DMS153 treated with DMSO at 0.1 percent for 48 hours (cell line): Measurements from ENCODE around the gene TMEM181.
"Not testable (repeated sequence)": the region's sequence is repeated elsewhere in the genome, so short reads cannot be mapped to it uniquely, and the experiment has no call there.

Source experiments
- DNase-seq: peaks from one replicate; lab custom pipeline; 2025; ENCODE audit not compliant: unreplicated experiment; lab: John Stamatoyannopoulos, UW

Gene TMEM181, protein sequence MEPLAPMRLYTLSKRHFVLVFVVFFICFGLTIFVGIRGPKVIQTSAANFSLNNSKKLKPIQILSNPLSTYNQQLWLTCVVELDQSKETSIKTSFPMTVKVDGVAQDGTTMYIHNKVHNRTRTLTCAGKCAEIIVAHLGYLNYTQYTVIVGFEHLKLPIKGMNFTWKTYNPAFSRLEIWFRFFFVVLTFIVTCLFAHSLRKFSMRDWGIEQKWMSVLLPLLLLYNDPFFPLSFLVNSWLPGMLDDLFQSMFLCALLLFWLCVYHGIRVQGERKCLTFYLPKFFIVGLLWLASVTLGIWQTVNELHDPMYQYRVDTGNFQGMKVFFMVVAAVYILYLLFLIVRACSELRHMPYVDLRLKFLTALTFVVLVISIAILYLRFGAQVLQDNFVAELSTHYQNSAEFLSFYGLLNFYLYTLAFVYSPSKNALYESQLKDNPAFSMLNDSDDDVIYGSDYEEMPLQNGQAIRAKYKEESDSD

DNA sequence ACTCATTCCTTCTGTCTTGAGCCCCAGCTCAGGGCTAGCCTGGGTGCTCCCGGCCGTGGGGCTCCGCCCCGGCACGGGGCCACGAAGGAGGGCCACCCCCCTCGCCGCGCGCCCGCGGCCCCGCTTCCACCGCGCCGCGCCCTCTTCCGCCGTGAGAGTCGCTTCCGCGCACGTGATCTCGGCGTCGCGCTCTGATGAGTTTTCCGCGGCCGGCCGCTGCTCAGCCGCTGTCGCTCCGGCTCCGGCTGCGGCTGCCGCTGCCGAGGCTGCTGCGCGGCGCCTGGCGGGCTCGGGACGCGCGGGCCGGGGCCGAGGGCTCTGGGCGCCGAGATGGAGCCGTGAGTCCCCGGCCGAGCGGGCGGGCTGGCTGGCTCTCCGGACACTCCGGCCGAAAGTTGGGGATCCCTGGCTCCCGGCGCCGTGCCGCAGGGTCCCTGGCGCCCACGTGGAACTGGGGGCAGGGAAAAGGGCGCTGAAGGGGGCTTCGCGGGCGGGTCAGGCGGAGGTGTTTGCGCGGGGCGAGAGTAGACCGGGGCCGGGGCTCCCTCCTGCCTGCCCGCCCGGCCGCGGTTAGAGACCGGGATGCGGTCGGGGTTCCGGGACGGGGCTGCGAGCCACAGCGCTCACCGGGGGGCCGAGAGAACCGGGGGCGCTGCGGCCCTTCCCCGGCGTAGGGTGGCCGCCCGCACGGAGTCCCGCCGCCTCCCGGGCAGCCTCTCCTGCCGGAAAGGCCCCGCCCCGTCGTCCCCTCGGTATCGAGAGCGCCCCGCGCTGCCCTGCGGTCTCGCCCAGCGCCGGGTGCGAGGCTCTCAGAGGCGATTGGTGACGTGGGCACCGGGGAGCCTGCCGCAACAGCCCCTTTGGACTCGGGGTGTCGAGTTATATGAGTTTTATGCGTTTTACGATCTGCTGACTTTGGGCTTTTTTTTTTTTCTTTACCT lies at the start of gene TMEM181:
TMEM181 (plus strand) TSS at position 197 of the 941 bp plus-strand sequence; CDS start at position 331, 134 bp downstream.
- DNase-seq: peak; percentile 70

DNA sequence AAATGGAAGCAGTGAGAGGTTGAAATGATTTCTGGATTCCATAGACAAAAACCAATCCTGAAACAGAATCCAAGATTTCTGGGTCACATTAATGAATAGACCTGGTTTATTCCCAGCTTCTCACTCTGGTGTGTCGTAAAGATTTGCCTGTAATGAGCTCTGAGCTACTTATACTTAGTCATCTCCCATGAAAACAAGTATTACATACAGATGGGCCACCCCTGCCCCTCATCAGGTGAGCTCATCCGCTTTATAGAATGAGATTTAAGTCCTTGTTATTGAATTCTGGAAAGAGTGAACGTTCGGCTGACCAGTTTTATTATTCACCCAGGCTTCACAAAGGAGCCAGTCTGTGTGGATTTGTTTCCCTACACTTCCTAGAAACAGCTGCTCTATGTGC lies 47.1 kb upstream of the TMEM181 start:
- DNase-seq: no peak

DNA sequence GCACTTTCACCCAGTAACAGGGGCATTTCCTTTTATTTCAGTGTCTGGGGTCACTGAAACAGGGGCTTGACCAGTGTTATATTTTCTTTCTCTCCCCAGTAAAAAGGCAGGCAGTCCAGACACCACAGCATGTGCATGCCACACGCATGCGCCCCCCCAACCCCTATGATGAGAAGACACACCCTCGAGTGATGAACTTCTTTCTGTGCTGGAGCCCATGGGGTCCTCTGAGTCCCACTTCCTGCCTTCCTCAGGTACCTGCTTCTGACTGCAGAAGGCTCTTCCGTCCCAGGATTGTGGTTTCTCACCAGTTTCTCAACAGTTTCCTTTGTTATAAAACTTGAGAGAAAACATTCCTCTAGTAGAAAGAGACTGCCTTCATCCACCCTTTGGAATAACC lies 45.7 kb upstream of the TMEM181 start:
- no peak for DNase-seq

DNA sequence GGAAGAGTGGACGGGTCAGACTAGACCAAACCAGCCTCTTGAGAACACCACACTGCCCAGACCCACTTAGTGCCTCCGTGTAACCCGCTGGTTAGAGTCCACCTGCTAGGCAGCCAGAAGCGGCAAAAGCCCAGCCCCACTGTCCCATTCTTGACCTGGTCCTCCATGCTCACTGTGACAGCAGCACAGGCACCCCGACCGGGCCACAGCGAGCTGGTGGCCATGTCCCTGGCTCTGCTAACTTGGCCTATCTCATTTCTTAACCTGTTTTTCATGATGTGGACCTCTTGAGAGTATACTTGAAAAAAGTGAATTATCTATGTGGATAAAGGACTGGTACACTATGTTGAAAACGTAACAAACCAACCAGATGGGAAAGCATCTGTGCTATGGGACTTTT lies 44.9 kb upstream of the TMEM181 start:
- no peak for DNase-seq

DNA sequence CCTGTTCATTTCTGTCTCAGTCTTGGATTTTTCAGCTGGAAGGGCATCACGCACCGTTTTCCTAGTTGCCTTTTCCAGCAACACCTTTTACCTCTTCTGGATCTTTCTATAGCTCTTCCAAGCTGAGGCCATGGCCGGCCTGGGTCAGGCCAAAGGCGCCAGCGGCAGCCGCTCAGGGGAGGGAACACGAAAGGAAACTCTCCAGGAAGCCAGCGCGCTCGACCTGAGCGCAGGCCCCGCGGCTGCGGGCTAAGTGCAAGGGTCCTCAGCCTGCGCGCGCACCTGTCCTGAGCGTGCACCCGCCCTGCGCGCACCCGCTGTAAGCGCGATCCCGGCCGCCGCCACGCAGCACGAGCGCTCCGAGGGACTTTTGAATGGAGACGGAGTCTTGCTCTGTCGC lies 43.8 kb upstream of the TMEM181 start:
- no peak for DNase-seq

DNA sequence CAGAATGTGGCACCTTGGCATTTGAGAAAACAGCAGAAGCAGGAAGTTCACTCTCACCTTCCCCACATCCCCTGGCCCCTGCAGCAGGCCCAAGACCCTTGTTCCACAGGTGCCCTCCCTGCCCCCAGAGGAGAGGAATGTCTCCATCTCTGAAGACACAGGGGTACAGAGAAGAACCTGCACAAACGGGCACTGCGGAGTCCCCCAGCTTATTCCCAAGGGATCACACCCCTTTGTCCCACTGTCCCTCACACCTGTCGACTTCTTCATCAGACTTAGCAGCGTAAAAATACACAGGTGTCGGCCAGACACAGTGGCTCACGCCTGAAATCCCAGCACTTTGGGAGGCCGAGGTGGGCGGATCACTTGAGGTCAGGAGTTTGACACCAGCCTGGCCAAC lies 42.9 kb upstream of the TMEM181 start:
- no peak for DNase-seq

DNA sequence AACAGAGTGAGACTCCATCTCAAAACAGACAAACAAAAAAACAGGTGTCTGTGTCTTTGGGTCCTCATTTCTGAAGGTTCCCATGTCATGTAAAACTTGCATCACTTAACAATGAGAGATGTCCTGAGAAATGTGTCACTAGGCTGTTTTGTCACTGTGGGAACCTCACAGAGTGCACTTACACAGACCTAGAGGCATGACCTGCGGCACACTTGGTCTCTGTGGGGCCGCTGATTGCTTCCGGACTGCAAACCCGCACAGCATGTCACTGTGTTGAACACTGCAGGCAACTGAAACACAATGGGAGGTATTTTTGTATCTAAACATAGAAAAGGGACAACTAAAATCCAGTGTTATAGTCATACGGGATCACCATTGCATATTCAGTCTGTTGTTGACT lies 42.3 kb upstream of the TMEM181 start:
- DNase-seq: peak; percentile 47

DNA sequence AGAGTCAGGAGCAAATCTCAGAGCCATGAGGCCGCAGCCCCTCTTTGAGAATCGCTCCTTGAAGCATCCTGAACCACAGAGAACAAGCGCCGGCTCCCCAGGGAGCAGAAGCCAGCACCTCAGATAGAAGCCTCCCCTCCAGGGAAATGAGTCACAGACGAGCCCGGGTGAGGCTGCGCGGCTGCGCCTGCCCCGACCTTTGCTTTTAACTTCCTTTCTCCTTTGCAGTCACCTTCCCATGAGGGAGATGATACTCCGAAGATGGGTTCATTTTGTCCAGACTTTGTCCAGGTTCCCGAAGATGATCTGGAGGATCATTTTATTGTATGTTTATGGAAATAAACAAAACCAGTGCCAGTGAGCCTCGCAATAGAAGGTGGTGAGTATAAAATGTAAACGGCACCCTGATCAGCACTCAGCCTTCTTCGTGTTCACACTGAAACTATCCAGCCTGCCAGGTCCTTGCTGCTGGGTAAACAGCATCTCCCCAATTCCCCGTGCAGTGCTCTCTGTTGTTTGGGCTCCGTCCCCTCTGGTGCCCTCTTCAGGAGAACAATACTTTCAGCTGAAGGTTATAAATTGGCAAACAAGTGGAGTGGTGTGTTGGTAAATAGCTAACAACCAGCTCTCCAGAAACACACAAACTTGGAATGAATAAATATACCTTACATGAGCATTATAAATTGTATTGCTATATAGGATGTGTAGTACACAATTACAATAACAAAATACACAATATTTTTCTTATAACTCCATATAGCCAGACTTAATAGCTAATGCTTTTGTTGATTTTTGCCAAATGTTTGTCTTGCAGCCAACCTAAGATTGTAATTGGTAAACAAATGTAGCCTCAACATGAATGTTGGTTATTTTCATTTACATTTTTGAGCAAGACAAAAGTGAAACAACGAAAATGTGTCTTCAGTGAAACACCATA lies 41.4 kb upstream of the TMEM181 start:
- peak; percentile 84 for DNase-seq

DNA sequence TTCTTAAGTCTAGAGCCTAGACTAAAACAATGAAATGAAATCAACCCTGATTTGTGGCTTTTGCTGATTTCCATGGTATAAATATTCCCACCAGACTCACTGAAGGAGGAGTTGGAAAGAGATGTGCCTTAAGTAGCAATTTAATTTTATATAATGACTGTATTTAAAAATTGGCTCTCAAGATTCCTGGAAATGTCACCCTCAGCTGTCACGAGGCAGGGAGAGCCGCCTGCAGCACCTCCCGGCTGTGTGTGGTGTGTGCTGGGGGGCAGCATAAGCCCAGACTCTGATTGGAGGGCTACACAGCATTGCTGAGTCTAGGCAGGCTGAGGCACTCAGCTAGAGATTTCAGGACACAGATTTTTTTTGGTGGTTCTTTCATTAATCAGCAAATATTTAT lies 40.6 kb upstream of the TMEM181 start:
- DNase-seq: no peak

DNA sequence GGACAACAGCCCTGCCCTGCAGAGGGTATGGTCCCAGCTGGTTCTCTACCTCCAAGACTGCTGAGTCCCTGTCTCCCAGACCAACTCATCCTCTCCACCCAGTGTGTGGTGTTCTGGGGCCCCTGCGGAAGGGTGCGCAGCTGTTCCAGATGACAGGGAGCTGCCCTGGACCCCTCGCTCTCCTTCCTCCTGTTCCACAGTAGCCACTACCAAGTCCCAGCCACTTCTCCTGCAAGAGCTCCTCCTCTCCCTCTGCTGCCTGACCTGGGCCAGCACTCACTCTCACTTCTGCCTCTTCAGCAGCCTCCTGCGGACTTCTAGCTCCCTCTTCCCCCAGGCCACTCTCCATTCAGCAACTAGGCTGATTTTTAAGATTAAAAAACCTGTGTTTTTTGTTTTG lies 40.1 kb upstream of the TMEM181 start:
- DNase-seq: no peak

DNA sequence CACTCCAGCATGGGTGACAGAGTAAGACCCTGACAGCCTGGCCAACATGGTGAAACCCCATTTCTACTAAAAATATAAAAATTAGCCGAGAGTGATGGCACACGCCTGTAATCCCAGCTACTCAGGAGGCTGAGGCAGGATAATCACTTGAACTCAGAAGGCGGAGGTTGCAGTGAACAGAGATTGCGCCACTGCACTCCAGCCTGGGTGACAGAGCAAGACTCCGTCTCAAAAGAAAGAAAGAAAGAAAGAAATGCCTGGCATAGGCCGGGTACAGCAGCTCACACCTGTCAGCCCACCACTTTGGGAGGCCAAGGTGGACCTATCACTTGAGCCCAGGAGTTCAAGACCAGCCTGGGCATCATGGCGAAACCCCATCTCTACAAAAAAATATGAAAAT lies 38.9 kb upstream of the TMEM181 start:
- not testable (repeated sequence) for DNase-seq

DNA sequence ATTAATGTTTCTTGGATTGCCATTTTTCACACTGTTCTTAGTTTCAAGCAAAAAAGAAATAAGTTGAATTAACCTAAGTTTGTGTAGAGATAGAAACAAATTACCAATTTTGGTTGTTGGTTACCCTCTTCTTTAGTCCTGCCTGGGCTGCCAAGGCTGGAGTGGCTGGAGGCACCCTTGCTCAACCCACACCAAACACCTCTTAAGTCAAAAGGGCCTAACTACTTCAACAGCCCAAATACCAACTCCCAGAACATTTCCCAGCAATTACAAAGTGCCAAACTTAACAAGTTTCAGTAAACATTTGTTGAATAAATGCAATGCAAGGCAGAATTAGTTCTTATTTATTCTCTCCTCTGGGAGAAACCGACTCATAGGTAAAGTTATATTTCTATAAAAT lies 38.1 kb upstream of the TMEM181 start:
- DNase-seq: no peak

DNA sequence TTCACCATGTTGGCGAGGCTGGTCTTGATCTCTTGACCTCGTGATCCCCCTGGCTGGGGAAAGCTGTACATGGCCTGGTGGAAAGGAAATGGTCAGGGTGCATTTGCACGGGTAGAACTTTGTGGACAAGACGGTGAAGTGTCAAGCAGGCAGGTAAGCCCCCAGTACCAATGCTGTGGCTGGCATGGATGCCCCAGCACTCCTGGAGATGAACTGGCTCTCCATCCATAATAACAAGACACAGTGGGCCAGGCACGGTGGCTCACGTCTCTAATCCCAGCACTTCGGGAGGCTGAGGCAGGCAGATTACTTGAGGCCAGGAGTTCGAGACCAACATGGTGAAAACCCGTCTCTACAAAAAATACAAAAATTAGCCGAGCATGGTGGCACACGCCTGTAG lies 37.3 kb upstream of the TMEM181 start:
- no peak for DNase-seq

DNA sequence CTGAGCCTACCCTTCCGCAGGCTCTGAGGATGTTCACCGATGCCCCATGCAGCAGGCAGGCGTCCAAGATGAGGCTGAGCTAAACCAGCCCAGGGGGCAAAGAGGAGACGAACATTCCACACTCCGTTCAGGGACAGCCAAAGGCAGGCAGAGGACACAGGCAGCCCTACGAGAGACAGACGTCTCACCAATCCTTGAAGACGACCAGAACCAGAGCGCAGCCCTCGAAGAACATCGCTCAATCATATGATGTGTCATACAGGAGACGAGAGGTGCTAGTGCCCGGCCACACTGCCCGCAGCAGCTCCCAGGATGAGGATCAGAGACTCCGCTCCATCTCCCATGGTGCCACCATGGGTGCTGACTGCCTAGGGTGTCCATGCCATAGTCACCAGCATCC lies 35.6 kb upstream of the TMEM181 start:
- no peak for DNase-seq

DNA sequence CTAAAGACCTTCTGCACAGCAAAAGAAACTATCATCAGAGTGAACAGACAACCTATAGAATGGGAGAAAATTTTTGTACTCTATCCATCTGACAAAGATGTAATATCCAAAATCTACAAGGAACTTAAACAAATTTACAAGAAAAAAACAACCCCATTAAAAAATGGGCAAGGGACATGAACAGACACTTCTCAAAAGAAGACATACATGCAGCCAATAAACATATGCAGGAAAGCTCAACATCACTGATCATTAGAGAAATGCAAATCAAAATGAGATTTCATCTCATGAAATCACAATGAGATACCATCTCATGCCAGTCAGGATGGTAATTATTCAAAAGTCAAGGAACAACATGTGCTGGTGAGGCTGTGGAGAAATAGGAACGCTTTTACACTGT lies 32.0 kb upstream of the TMEM181 start:
- DNase-seq: not testable (repeated sequence)

DNA sequence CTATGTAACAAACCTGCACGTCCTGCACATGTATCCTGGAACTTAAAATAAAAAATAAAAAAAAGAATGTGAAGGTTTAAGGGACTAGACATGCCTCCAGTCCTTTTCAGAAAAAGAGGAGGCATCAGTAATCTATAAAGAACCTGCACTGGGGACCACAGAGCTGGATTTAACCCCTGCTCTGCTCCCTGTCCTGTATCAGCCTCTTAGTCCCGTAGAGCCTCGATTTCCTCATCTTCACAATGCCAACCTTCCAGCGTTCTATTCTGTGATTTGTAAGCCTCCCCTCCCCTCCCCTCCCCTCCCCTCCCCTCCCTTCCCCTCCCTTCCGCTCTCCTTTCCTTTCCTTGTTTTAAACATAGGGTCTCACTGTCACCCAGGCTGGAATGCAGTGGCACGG lies 31.1 kb upstream of the TMEM181 start:
- DNase-seq: no peak

DNA sequence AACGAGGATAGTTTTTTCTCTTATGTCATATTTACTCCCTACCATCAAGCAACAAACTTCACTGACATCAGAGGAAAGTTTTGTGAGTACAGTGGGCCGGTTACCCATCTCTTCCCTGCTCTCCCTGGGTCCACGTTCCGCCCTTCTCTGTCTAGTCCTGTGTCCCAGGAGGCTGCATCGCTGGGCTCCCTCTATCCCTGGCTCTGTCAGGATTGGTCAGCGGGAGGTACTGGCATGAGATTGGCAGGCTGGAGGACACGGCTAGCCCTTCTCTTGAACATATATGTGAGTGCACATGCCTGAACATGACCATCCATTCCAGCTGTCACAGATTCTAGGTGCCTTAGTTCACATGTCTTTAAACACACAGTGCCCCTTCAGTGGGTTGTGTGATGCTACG lies 30.3 kb upstream of the TMEM181 start:
- DNase-seq: no peak

DNA sequence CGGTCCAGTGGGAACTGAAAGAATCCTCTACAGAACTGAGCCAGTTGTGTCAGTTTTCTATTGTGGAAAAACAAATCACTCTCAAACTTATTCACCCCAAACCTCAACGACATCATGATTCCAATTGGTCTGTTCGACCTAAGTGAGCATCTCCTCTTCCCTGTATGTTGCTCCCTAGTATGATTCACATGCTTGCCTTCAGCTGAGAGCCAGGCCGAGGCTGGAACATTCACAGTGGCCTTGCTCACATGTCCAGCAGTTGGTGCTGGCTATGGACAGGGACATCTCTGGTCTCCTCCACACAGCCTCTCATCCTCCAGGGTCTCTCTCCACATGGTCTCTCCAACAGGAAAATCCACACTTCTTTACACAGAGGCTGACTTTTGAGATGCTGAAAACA lies 28.3 kb upstream of the TMEM181 start:
- DNase-seq: no peak

DNA sequence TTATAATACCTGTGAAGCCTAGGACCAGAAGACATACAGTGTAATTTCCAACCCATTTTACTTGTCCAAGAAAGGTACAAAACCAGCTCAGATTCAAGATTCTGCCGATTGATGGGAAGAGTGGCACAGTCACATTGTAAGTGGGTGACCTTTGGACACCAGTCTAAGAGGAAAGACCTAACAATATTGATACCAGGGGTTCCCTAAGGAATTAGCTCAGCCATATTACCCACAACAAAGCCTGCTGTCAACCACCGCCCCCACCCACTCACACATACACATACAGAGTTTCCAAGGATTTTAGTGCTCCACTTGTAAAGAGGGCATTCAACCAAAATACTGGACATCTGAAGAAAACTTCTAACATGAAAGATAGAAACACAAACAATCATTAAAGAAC lies 27.9 kb upstream of the TMEM181 start:
- DNase-seq: no peak

DNA sequence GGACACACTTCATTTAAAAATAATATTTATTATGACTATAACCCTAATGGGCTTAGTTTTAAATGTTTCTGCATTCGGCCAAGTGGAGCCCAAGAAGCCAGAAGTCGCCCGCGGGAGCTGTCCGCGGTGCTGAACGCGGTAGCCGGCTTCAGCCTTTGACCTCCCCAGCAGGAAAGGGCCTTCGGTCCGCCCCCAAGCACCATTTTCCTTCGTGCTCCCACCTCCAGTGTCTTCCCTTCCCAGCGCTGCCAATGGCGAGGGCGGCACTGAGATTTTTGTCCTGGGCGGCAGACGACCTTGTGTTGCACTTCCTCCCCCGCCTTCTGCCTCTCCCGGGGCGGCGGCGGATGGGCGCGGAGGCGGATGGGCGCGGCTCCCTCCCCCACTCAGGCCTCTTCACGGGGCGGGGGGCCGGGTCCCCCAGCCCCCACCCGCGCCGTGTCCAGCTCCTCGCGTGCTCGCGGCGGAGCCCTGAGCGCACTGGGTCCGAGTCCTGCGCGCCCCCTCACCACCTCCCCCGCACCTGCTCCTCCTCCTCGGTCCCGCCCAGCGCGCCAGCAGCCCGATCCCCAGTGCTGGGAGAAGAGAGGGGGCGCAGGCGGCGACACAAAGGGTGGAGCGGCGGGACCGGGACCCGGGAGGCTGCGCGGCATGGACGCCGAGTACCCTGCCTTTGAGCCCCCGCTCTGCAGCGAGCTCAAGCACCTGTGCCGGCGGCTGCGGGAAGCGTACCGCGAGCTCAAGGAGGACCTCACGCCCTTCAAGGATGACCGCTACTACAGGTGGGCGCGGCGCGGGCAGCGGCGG lies 23.6 kb upstream of the TMEM181 start:
- peak; percentile 42 for DNase-seq
